K562 (cell line): Measurements from ENCODE around the gene CALY. TPM values are rescaled to one million over a fixed set of nuclear protein-coding genes. Genes with fewer than 3 reads are reported as not detected.
A peak's percentile ranks its signal among the peaks of the same experiment; 100 is the strongest.

Experiments used
- E2F6 ChIP-seq, 2 experiments: IDR thresholded peaks; 2 replicates each; pipeline ENCODE4 v1.6.1; 2011; ENCODE audit warnings: borderline replicate concordance in 1 of 2, control low read depth in 1 of 2, low read depth in 1 of 2, low read length in 1 of 2, mild to moderate bottlenecking in 1 of 2, mixed read lengths in 1 of 2, moderate library complexity in 1 of 2; ENCODE audit not compliant: insufficient read depth in 1 of 2, insufficient read length in 1 of 2, poor library complexity in 1 of 2, severe bottlenecking in 1 of 2; ENCODE audit errors: extremely low read depth in 1 of 2
- GABPA ChIP-seq: fragments of 200-800 bp; sonication (Bioruptor generic); conservative IDR thresholded peaks from 2 replicates; pipeline ENCODE4 v1.6.1; 2016; ENCODE audit warnings: low read depth, missing genetic modification characterization, missing compliant biosample characterization
- MAZ ChIP-seq, 2 experiments: fragments of 450-650 bp in 1 of 2; sonication (generic) in 1 of 2; formaldehyde crosslinking; IDR thresholded peaks in 1 of 2; conservative IDR thresholded peaks in 1 of 2; 2 replicates each; pipeline versions ENCODE4 v1.4.0 to v1.5.0; 2020; ENCODE audit warnings: mild to moderate bottlenecking in 1 of 2, missing genetic modification reagents in 1 of 2
- TCFL5 ChIP-seq: fragments of 250-450 bp; sonication (Bioruptor Pico); conservative IDR thresholded peaks from 2 replicates; pipeline ENCODE4 v1.6.1; 2021; ENCODE audit warnings: mild to moderate bottlenecking, moderate library complexity, matching md5 sums
- ZBTB40 ChIP-seq, 2 experiments: fragments of 450-650 bp in 1 of 2; sonication (generic) in 1 of 2; formaldehyde crosslinking in 1 of 2; IDR thresholded peaks; 2 replicates each; pipeline versions ENCODE4 v1.7.1 to v1.9.0; 2016 to 2022; ENCODE audit warnings: inconsistent platforms in 1 of 2, mild to moderate bottlenecking in 1 of 2, missing genetic modification reagents in 1 of 2
- ZC3H8 ChIP-seq: fragments of 450-650 bp; IDR thresholded peaks from 2 replicates; pipeline ENCODE4 v1.6.1; 2017
- ZNF316 ChIP-seq: fragments of 450-650 bp; IDR thresholded peaks from 2 replicates; pipeline ENCODE4 v1.6.1; 2016
- ZNF639 ChIP-seq, 2 experiments: fragments of 200-800 bp in 1 of 2; sonication (Bioruptor generic) in 1 of 2; sonication (generic) in 1 of 2; formaldehyde crosslinking in 1 of 2; IDR thresholded peaks in 1 of 2; conservative IDR thresholded peaks in 1 of 2; 2 replicates each; pipeline versions ENCODE4 v1.5.0 to v1.6.1; 2016 to 2020; ENCODE audit warnings: missing compliant biosample characterization in 1 of 2, missing genetic modification characterization in 1 of 2, missing genetic modification reagents in 1 of 2
- ZNF740 ChIP-seq, 3 experiments: fragments of 200-800 bp in 1 of 3; sonication (Bioruptor generic) in 1 of 3; sonication (generic) in 1 of 3; formaldehyde crosslinking in 1 of 3; IDR thresholded peaks; 2 replicates each; pipeline versions ENCODE4 v1.6.1 to v1.8.0; 2016 to 2022; ENCODE audit warnings: mild to moderate bottlenecking in 2 of 3, missing compliant biosample characterization in 2 of 3, missing genetic modification characterization in 2 of 3, missing genetic modification reagents in 1 of 3
- polyA plus RNA-seq, 8 experiments: library from polyadenylated mRNA; depleted of rRNA in 4 of 8; stranded (reverse) in 5 of 8; unstranded in 3 of 8; fragments of >200 nt; fragmentation: Nextera tagmentation in 2 of 8; fragmentation: Illumina TruSeq in 1 of 8; extraction: Ambion mirVana in 2 of 8; extraction: Trizol in 1 of 8; gene quantifications; 2 replicates each; pipeline versions ENCODE4 v1.2.1 to v1.2.3, GENCODE V29; 2011 to 2014; ENCODE audit warnings: inconsistent platforms in 1 of 8, missing spikeins in 1 of 8
- total RNA-seq, 7 experiments: library from RNA; depleted of rRNA in 6 of 7; stranded (reverse); fragments of >200 nt in 6 of 7; fragmentation: Illumina TruSeq in 2 of 7; extraction: Trizol in 2 of 7; gene quantifications; 2 replicates each; pipeline versions ENCODE4 v1.2.1 to v1.2.3, GENCODE V29; 2011 to 2021; ENCODE audit warnings: low replicate concordance in 1 of 7

Gene CALY
- total and polyA plus RNA-seq, 9 of the 15 experiments (the other 6 are each of a cell fraction or from before 2014, with no cell fraction given): not detected

- TF ChIP-seq E2F6 (IDR thresholded peaks at IDR 0.05; ENCODE audit: borderline replicate concordance in 1 of 2, extremely low read depth in 1 of 2, insufficient read depth in 1 of 2, insufficient read length in 1 of 2, low read depth in 1 of 2, low read length in 1 of 2, poor library complexity in 1 of 2, severe bottlenecking in 1 of 2) (peak; percentile 28 to 82), ZNF740 (CRISPR knock-in tag; IDR thresholded peaks at IDR 0.05) (no peak), ZNF740 (tag; IDR thresholded peaks at IDR 0.05) (no peak), ZBTB40 (IDR thresholded peaks at IDR 0.05) (peak; percentile 88), ZBTB40 (CRISPR knock-in tag; IDR thresholded peaks at IDR 0.05) (no peak), ZNF316 (no peak), ZNF639 (CRISPR knock-in tag; conservative IDR thresholded peaks at IDR 0.05 in 1 of 2, IDR thresholded peaks at IDR 0.05 in 1 of 2) (peak in 1 of 2 experiments; percentile 88; a peak in 2 of 4 replicates), MAZ (CRISPR knock-in tag; conservative IDR thresholded peaks at IDR 0.05 in 1 of 2, IDR thresholded peaks at IDR 0.05 in 1 of 2) (peak in 1 of 2 experiments; percentile 90; a peak in 2 of 4 replicates), GABPA (tag) (peak; percentile 97), TCFL5 (CRISPR knock-in tag) (no peak), ZC3H8 (no peak)
Measured at GRCh38 chr10:133308421-133309099, 28.1 kb downstream of the CALY start, which contains the start of the genes TUBGCP2 and ZNF511 (continued).
